Measurements from ENCODE around the gene TGFB2.

The TGFB2 gene

GRCh38 chr1:218430822-218431221 lies 85.7 kb downstream of the TGFB2 start:
- DNase-seq, result no peak

- DNase-seq, result no peak
Observed at GRCh38 chr1:218431476-218431875, 86.3 kb downstream of the TGFB2 start.

- no peak for DNase-seq
Observed at GRCh38 chr1:218433744-218434143, 88.6 kb downstream of the TGFB2 start.

- no peak for DNase-seq
Observed at GRCh38 chr1:218435528-218435927, 90.4 kb downstream of the TGFB2 start.

- DNase-seq, result no peak
Observed at GRCh38 chr1:218436346-218436745, 91.2 kb downstream of the TGFB2 start.

- DNase-seq, result no peak
Observed at GRCh38 chr1:218436997-218437396, 91.9 kb downstream of the TGFB2 start.

GRCh38 chr1:218439541-218440295 lies 94.6 kb downstream of the TGFB2 start:
- DNase-seq, result no peak

GRCh38 chr1:218443255-218443654 lies 98.1 kb downstream of the TGFB2 start:
- no peak for DNase-seq

GRCh38 chr1:218444173-218444572 lies 99.0 kb downstream of the TGFB2 start:
- DNase-seq, result no peak

- DNase-seq, result no peak
Observed at GRCh38 chr1:218444588-218444987, 99.5 kb downstream of the TGFB2 start.

- DNase-seq, result no peak
Observed at GRCh38 chr1:218447010-218447689, 102.0 kb downstream of the TGFB2 start.

GRCh38 chr1:218451415-218451814 lies 106.3 kb downstream of the TGFB2 start:
- DNase-seq, result no peak

GRCh38 chr1:218454700-218455282 lies 109.7 kb downstream of the TGFB2 start:
- DNase-seq, result no peak

- no peak for DNase-seq
Observed at GRCh38 chr1:218456444-218456843, 111.3 kb downstream of the TGFB2 start.

GRCh38 chr1:218459450-218459849 lies 114.3 kb downstream of the TGFB2 start:
- DNase-seq, result no peak

GRCh38 chr1:218459878-218460711 lies 115.0 kb downstream of the TGFB2 start:
- no peak for DNase-seq

- no peak for DNase-seq
Observed at GRCh38 chr1:218461351-218461750, 116.2 kb downstream of the TGFB2 start.

- DNase-seq, result no peak
Observed at GRCh38 chr1:218462116-218462515, 117.0 kb downstream of the TGFB2 start.

- DNase-seq, result no peak
Observed at GRCh38 chr1:218462587-218462986, 117.5 kb downstream of the TGFB2 start.

- DNase-seq, result no peak
Observed at GRCh38 chr1:218463194-218464156, 118.3 kb downstream of the TGFB2 start.

- DNase-seq, result no peak
Observed at GRCh38 chr1:218464871-218465270, 119.7 kb downstream of the TGFB2 start.

Measured in activated gamma-delta T cell (primary cell).